Measurements from ENCODE around the gene CRELD2.

The CRELD2 gene

DNA sequence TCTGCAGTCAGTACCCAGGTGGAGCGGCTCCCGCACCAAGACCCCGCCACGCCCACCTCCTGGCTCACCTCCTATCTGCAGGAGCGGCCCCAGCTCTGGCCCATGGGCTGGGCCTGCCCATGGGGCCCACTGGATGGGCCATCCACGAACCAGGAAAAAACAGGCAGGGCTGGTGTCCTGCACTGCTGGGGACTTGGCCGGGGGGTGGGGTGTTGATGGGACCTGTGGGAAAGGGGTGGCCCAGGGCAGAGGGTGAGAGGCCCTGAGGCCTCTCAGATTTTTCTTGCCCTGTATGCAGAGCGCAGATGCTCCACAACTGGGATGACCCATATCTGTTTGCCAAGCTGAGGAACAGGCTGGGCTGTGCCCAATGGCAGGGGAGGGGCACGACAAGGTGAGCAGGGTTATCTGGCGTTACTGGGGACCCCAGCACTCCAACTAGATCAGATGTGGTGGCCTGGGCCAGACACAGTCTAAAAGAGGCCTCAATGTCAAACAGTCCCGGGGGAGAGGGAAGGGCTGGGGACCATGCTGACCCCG lies 39.5 kb downstream of the CRELD2 start:
- Mint-ChIP-seq H3K27ac (peak overlapping the region; percentile 33 to 57 (median 54)), H3K9me3 (no peaks in the 10 kb centered on the region), H3K4me3 (peak overlapping the region; percentile 40 to 75 (median 57)), H3K36me3 (ENCODE audit: low read depth) (no peaks in the 10 kb centered on the region), H3K27me3 (ENCODE audit: low read depth) (peaks cover 4% of the 10 kb centered on the region), H3K4me1 (peaks cover 10% of the 10 kb centered on the region)
- TF ChIP-seq, protein P1, sequence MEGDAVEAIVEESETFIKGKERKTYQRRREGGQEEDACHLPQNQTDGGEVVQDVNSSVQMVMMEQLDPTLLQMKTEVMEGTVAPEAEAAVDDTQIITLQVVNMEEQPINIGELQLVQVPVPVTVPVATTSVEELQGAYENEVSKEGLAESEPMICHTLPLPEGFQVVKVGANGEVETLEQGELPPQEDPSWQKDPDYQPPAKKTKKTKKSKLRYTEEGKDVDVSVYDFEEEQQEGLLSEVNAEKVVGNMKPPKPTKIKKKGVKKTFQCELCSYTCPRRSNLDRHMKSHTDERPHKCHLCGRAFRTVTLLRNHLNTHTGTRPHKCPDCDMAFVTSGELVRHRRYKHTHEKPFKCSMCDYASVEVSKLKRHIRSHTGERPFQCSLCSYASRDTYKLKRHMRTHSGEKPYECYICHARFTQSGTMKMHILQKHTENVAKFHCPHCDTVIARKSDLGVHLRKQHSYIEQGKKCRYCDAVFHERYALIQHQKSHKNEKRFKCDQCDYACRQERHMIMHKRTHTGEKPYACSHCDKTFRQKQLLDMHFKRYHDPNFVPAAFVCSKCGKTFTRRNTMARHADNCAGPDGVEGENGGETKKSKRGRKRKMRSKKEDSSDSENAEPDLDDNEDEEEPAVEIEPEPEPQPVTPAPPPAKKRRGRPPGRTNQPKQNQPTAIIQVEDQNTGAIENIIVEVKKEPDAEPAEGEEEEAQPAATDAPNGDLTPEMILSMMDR (IDR thresholded peaks at IDR 0.05; ENCODE audit: unreplicated experiment in 3 of 3) = no peak

- peak overlapping the region; percentile 33 to 57 (median 54) for H3K27ac Mint-ChIP-seq
- H3K36me3 Mint-ChIP-seq (ENCODE audit: low read depth) = peaks cover under 1% of the 10 kb centered on the region
- no peaks in the 10 kb centered on the region for H3K9me3 Mint-ChIP-seq
- H3K4me1 Mint-ChIP-seq = peaks cover 10% of the 10 kb centered on the region
- H3K27me3 Mint-ChIP-seq (ENCODE audit: low read depth) = peaks cover 4% of the 10 kb centered on the region
- TF ChIP-seq, protein P1 (IDR thresholded peaks at IDR 0.05; ENCODE audit: unreplicated experiment in 3 of 3) = no peak
- H3K4me3 Mint-ChIP-seq = peak overlapping the region; percentile 67 to 75 (median 72)
Measured at GRCh38 chr22:49958366-49958921, 40.0 kb downstream of the CRELD2 start.

- Mint-ChIP-seq H3K27me3 (ENCODE audit: low read depth) (peaks cover 4% of the 10 kb centered on the region), H3K36me3 (ENCODE audit: low read depth) (peaks cover 6% of the 10 kb centered on the region), H3K4me3 (peak overlapping the region; percentile 69 to 75 (median 72)), H3K9me3 (no peaks in the 10 kb centered on the region), H3K27ac (peak overlapping the region in 2 of 3 experiments; percentile 33), H3K4me1 (peaks cover 16% of the 10 kb centered on the region)
- TF ChIP-seq, protein P1 (IDR thresholded peaks at IDR 0.05; ENCODE audit: unreplicated experiment in 3 of 3) = no peak
Measured at GRCh38 chr22:49958931-49959781, 40.7 kb downstream of the CRELD2 start.

- H3K36me3 Mint-ChIP-seq (ENCODE audit: low read depth) = peaks cover 6% of the 10 kb centered on the region
- TF ChIP-seq, protein P1 (IDR thresholded peaks at IDR 0.05; ENCODE audit: unreplicated experiment in 3 of 3) = no peak
- peaks cover 16% of the 10 kb centered on the region for H3K4me1 Mint-ChIP-seq
- peak overlapping the region; percentile 69 to 75 (median 72) for H3K4me3 Mint-ChIP-seq
- H3K27ac Mint-ChIP-seq = peak overlapping the region in 1 of 3 experiments; percentile 33
- peaks cover 4% of the 10 kb centered on the region for H3K27me3 Mint-ChIP-seq (ENCODE audit: low read depth)
- no peaks in the 10 kb centered on the region for H3K9me3 Mint-ChIP-seq
Measured at GRCh38 chr22:49959782-49960158, 41.3 kb downstream of the CRELD2 start.

GRCh38 chr22:49960159-49961004 lies 41.9 kb downstream of the CRELD2 start, which contains the start of gene PIM3:
PIM3 (plus strand) TSS chr22:49960772; CDS start chr22:49960948, 176 bp downstream.
- H3K27me3 Mint-ChIP-seq (ENCODE audit: low read depth) = peaks cover 1% of the 10 kb centered on the region
- H3K36me3 Mint-ChIP-seq (ENCODE audit: low read depth) = peaks cover 6% of the 10 kb centered on the region
- peak within 1 kb of the TSS; percentile 84 to 86 (median 85) for H3K4me3 Mint-ChIP-seq
- peak within 1 kb of the TSS in 2 of 3 experiments; percentile 52 to 72 for H3K27ac Mint-ChIP-seq
- no peaks in the 10 kb centered on the region for H3K9me3 Mint-ChIP-seq
- TF ChIP-seq, protein P1 (IDR thresholded peaks at IDR 0.05; ENCODE audit: unreplicated experiment in 3 of 3) = no peak
- peaks cover 11% of the 10 kb centered on the region for H3K4me1 Mint-ChIP-seq

Measured in nephron (organoid).